HG03460 (cell line): ENCODE data around the gene MLPH.
"Not testable (repeated sequence)": the region's sequence is repeated elsewhere in the genome, so short reads cannot be mapped to it uniquely, and the experiment has no call there.

Experiments
- ATAC-seq: cut with Tn5 transposase; IDR thresholded peaks from one replicate; pipeline ENCODE4 v1.9.1; 2021; ENCODE audit not compliant: unreplicated experiment

The MLPH gene

DNA sequence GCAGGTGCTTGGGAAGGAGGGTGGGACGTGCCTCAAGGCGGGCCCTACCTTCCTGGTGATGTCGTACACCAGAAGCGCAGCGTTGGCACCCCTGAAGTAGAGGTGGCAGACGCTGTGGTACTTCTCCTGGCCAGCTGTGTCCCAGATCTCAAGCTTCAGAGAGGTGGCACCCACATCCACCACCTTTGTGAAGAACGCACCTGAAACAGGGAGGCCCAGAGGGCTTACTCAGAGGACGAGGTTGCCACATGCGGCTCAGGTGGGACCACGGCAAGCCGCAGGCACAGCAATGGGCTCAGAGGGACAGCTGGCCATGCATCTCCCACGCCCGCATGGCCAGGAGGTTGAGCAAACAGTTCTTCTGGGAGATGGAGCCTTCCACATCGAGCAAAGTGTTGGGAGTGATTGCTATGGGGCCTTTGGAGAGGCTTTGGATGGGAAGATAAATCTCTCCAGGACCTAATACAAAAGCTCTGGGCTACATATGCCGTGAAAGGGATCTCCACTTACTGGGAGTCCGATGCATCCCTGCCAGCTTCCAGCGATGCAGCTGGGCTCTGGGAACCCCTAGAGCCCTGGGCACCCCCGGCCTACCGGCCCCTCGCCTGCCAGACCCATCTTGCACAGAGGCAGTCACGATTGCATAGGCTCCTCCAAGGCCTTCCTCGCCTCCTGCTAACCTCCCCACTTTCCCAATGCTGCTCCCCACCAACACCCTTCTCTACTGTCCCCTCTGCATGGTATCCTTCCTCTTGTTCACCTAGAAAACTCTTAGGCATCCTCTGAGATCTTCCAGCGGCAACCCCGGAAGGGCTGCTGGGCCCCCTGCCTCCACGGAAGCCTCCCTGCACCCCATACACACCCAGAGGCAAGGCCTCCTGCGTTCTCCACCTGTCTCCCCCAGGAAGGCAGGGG, 91.2 kb downstream of the MLPH start:
- no peak for ATAC-seq

DNA sequence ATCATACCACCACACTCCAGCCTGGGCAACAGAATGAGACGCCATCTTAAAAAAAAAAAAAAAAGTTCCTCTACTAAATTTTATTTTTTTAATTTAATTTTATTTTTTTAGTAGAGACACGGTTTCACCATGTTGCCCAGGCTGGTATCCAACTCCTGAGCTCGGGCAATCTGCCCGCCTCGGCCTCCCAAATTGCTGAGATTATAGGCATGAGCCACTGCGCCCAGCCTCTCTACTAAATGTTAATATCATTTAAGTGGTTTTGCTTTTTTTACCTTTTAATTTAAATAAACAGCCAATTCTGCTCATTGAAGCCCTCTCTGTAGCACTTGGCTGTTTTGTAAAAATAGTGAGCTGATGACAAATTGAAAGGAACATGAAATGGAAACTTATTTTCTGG, 94.3 kb downstream of the MLPH start:
- no peak for ATAC-seq

DNA sequence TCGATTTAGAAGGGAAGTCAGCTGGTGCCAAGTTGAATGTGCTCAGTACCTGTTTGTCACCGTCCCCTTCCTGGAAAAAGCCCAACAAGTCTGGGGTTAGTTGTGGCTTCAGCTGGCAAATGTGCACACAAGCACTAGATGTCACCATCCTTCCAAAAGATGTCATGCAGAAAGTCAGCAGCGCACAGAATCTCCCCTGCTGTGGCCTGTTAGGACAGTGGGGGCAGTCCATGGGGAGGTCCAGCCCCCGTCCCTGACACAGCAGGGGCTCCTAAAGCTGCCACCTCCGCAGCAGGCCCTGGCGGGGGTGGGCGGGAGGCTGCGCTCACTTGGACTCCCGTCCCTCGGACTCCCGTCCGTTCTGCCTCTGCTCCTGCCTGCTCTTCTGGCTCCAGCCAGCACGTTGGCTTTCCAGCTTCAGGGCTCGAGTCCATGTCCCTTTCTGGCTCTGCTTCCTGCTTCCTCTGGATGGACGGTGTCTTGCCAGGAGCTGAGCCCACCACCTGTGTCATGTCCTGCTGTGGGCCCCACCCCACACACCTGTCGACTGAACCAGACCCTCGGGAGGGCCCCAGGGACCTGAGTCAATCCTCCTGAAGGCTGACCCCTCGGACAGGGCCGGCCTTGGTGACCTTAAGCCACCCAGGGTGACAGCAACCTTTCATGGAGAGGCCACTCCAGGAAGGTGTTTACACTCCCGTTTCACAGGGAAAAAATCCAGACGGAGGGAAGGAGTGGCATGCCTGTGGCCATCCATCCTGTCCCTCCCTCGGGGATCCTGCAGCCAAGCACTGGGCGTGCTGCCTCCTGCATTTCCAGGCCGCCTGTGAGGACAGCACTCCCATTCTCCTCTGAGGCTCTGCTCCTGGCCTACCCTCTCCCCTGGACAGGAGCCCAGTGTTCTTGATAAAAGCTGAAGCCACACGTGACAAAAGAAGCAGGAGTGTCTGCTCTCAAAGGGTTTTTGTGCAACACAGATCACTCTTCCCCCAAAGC, 95.0 kb downstream of the MLPH start:
- ATAC-seq = no peak

DNA sequence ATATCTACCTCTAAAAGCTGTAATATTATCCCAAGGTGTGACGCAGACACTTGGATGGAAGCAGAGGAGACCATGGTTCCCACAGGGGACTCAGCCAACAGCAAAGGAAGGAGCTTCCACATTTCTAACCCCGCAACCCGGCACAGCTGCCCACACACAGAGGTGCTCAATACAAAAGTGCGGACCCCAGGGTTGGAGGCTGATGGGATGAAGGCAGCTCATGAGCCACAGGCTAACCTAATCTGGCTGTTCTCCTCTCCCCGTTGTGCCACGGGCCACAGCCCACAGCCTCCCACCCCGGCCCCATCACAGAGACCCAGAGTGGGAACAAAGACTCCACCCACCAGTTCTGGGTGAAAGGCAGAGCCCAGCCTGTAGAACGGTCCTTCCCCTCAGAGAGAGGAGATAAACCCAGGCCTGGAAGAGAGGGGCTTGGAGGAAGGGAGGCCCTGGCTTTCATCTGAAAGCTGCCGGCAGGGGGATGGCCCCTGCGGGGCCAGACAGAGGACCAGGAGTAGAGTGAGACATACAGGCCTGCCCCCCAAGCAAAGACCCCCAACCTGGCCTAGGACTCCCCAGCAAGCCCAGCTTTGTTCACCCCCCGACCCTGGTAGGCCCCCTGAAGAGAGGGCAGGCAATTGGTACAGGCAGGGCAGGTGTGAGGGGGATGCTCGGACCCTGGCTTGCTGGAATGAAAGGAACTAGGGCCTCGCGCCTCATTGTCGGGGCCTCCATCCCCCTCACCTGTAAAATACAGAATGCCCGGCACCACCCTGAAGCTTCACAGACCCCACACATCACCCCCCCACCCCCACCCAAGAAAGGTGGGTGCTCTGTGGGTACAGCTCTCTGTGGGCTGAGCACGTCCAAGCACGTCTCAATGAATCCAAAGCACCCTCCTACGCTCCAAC, 96.6 kb downstream of the MLPH start:
- ATAC-seq = no peak

DNA sequence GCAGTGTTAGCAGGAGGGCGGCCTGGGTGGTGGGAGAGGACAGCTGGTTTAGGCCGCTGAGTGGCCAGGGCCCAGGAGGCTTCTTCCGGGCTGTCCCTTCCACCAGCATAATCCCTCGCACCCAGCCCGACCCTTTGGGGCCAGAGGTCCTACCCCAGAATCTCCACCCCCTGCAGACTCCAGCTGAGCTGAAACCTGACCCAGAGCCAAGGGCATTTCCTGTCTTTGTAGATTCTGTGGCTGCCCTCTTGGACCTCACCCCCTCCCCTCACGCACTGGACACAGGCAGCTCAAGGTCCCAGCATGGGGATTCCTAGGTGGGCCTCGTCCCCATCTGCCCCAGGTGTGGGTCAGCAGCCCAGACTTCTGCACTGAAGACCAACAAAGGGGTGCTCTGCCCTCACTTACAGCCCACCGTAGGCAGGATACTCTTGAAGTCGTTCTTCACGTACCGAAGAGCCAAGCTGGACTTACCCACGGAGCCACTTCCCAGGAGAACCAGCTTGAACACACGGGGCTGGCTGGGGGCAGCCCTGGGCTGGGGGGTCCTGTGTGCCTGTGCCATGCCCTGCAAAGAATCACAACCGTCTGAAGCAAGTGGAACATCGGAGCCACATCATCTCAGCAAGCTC, 98.7 kb downstream of the MLPH start:
- no peak for ATAC-seq

DNA sequence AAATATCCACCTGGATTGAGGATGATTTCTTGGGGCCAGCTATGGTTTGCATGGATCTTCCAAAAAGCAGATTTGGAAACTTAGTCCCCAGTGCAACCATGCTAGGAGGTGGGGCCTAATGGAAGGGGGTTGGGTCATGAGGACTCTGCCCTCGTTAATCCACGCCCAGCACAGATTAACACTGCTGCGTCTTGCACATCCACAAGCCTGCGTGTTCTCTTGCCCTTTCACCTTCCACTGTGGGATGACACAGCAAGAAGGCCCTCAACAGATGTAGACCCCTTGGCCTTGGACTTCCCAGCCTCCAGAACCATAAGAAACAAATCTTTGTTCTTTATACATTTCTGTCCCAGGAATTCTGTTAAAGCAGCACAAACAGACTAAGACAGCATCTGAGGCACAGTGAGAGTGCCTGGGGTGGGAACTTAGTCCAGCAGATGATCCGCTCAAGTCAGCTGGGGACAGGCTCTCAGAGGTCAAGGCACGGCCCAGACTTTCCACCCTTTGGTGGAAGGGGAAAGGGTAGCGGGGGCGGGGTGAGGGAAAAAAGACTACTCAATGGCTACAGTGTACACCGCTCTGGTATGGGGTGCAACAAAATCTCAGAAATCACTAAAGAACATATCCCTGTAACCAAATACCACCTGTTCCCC, 101.1 kb downstream of the MLPH start:
- no peak for ATAC-seq

DNA sequence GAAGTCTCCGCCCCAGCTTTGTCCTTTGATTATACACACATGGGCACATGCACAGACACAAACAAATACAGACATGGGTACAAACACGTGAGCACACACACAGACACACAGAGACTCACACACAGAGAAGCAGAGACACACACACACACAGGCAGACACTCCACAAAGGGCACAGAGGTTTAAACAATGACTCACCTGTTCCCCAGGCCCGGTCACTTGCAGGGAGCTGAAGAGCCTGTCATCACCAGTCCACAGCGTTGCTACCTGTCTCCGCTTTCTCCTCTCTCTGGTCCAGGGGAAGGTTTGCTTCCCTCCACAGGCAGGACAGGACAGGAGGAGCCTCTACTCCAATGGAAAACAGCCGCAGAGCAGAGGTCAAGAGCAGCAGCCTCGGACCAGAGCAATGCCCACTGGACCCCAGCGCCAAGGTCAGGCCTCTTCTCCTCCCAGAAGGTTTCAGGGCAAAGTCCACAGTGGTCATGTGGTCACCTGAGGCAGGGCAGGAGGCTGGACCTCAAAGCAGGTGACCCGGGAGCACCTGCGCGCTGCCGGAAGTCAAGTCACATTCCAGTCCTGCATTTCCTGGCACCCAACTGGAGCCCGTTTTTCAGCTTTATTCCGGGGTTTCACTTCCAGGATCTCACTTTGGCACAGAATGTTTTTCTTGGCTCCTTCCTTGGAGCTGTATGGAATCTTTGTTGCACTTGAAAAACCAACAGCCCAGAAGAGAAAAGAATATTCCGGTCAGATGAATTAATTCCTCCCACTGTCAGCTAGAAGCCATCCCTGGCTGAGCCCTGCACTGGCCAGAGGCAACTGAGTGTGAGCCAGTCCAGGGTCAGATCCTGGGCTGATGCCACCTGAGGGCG, 103.5 kb downstream of the MLPH start, which contains the start of gene RAB17:
RAB17 (minus strand) TSS at position 463 of the 869 bp plus-strand sequence. CDS start 4,580 bp downstream, outside the sequence.
- no peak for ATAC-seq

DNA sequence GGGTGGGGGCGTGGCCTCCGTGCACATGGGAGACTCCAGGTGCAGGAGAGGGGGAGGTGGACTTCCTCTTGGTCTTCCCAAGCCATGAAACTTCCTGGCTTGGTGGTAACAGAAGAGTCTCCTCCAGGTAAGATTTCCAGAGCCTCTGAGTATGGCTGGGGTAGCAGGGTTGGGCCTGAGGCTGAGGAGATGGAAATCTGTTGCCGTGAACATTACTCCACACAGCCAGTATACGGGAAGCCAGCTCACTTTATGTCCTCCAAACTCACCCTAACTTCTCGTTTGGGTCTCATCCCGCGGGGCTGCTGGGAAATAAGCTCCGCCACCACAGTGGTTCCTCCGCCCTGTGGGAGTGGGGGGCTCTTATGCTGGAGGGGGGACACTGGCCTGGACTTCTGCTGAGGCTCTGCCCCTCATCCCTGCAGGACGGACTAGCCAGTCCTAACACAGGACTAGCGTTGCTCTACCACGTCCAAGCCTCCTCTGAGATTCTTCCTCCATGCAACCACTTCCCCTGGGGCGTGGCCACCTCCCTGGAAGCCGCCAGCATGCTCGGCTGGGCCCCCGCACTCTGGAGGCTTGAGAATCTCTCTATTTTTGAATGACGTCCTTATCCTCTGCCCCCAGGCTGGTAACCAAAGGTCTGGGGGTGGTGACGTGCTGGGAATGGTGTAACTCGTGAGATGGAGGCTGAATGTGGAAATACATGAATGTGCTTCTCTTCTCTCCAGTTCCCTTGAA, 104.3 kb downstream of the MLPH start:
- no peak for ATAC-seq

DNA sequence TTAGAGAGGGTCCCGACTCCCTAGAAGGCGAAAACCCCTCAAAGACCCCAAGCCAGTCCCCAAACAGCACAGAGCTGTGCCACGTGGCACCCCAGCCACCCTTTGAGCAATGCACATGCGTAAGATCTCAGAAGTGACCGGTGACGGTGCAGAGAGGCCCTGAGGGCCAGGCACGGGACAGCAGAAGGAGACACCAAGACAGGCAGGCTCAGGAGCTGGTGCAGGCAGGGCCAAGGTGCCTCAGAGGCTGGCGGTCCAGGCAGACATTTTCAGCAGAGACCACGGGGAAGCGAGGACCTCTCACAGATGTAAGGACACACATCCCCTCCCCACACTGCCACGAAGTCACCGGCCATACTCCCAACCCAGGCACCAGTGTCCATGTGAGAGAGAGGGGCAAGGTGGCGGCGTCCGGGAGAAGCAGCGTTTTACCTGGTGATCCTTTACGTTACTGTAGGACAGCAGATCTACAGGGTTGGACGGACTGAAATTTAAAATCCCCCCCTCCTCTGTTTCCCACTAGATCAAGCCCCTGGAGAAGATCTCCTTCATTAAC, 105.5 kb downstream of the MLPH start:
- ATAC-seq = no peak

DNA sequence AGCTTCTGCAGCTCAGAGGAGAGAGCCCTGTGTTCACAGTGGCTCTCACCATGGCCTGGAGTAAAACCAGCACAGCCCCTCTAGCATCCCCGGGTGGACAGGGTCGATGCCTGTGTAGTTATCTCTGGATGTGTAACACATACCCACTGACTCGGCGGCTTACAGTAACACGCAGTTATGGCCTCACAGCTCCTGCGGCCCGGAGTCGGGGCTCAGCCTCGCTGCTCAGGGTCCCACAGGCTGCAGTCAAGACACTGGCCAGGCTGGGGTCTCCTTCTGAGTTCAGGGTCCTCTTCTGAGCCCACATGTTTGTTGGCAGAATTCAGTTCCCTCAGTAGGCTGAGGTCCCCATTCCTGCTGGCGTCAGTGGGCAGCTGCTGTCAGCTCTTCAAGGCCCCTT, 106.0 kb downstream of the MLPH start:
- ATAC-seq = no peak

DNA sequence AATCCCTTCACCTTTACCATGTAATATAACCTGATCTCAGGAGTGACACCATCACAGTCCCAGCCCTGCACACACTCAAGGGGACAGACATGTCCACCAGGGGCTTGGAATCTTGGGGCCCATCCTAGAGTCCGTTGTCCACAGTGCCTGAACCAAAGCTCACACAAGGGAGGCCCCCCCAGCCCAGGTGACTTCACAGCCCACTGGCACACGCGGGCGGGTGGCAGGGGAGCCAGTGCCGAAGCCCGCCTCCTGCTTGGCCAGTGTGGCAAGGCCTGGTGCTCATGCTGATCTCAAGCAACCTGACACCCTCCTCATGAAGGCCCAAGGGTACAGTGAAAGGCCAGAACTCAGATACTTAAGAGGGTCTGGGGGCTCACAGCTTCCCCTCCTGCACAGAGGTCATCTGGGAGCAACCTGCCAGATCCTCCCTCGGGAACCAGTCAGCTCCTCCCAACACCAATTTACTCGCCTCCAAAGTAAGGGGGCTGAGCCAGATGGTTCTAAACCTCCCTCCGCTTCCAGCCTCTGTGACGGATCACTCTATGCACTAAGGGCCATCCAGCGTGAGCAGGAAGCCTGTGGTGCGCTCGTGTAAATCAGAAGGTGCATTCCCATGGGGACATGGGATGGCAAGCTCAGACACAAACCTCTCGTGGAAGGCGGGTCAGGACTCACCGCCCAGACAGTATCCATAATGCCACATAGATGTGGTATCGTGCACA, 106.7 kb downstream of the MLPH start:
- ATAC-seq = no peak

DNA sequence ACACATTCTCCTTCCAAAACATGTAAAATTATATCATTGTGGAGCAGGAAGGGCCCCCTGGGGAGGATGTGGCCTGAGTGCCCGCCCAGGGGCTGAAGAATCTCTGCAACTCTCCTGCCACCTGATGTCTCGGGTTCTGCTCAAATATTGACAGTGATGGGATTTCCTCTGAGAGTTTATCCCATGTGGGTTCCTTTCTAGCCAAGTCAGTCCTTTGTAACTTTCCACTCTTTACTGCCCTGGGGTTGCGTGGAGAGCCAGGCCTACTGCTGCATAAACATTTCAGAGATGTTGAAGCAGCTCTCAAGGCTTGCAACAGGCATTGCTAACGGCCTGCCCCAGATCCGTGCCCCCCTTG, 107.4 kb downstream of the MLPH start:
- no peak for ATAC-seq

DNA sequence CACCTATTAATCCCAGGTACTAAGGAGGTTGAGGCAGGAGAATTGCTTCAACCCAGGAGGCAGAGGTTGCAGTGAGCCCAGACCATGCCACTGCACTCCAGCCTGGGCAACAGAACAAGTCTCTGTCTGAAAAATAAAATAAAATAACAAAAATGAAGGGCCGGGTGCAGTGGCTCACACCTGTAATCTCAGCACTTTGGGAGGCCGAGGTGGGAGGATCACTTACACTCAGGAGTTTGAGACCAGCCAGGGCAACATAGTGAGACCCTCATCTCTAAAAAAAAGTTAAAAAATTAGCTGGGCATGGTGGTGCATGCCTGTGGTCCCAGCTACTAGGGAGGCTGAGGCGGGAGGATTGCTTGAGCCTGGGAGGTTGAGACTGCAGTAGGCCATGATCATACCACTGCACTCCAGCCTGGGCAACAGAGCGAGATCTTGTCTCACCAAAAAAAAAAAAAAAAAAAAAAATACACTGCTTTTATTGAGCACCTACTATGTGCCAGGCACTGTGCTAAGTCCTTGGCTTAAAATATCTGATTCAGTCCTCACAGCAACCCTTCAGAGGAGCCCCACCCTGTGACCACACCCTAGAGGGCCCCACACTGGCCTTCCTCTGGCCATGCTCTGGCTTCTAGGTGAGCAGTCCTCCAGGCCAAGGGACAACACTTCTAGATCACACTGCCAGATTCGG, 108.9 kb downstream of the MLPH start:
- not testable (repeated sequence) for ATAC-seq

DNA sequence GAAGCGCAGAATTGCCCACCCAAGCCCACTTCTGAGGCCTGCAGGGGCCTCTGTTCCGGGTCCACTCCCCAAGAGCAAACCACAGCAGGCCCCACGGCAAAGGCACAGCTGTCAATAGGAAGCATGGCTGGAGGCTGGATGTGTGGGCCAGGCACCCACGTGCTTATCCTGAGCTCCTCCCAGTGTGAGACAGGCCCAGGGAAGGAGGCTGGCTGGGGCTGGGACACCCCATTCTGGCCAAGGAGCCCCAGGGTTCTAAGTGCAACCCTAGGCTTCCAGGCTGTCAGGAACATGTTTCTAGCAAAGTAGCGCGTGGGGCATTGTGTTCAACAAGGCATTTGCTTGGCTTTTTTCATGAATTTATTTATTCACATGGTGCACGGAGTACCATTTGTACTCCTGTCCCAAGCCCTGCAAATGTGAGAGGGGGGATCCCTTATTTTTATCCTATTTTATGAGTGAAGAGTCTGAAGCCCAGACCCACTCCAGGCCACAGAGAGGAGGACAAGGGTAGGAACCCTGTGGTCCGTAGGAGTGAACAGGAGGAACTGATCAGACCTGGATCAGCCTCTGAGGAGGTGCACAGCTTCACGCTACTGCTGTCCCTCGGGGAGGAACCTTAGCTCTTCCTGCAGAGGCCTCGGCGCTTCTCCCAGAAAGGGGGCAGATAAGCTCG, 109.6 kb downstream of the MLPH start:
- ATAC-seq = no peak

DNA sequence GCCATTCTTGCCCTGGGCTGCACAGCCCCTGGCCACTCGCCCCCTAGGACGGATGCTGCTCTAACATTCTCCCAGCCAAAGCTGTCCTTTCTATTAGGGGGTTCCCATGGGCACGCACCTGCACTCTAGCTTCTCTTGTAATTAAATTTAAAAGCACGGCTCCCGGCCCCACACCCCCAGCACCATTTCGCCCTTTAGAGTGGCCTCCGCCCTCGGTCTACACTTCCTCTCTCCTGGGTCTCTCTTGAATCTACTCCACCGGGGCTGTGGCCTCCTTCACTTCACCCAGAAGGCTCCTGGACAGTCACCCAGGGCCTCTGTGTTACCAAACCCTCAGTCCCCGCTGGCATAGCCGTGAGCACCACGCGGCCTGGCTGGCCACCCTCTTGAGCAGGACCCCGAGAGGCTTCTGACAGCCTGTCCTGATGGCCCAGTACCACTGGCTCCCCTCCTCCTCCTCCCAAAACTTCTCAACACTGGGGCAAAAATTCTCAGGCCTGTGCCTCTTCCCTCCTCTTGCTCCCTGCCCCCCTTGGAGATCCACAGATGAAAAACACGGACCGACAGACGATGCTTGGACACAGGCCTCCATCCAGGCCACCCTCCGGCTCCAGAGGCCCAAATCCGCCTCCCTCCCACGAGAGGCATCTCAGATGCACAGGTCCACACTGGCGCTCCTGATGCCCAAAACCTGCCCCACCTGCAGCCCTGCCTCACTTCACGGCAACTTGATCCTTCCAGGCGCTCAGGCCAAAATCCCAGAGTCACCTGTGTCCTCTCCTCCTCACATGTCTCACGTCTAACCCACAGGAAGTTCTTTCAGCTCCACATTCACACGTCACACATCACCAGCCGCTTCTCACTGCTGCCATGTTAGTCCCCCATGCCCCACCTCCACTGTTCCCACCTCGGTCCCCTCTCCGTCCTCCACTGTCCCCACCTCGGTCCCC, 110.4 kb downstream of the MLPH start:
- no peak for ATAC-seq
